HFFc6 (cell line): Measurements from ENCODE around the gene LRRK1. TPM values are rescaled to one million over a fixed set of nuclear protein-coding genes. Genes with fewer than 3 reads are reported as not detected.
A peak's percentile ranks its signal among the peaks of the same experiment; 100 is the strongest.

Experiments used
- DNase-seq: peaks from one replicate; pipeline ENCODE4 v3.0.0-alpha.2; 2018
- H3K27ac Mint-ChIP-seq: 2 replicates; pipeline ENCODE4 v1.8.0; 2020; ENCODE audit warnings: mild to moderate bottlenecking, mixed read lengths
- H3K27me3 Mint-ChIP-seq: 2 replicates; pipeline ENCODE4 v1.8.0; 2021; ENCODE audit warnings: mild to moderate bottlenecking, moderate library complexity, mixed read lengths; ENCODE audit not compliant: insufficient read depth
- H3K36me3 Mint-ChIP-seq: 2 replicates; pipeline ENCODE4 v1.8.0; 2021; ENCODE audit warnings: low read depth, mixed read lengths
- H3K4me1 Mint-ChIP-seq: 2 replicates; pipeline ENCODE4 v1.8.0; 2020; ENCODE audit warnings: low read depth, mixed read lengths
- H3K4me3 Mint-ChIP-seq: 2 replicates; pipeline ENCODE4 v1.8.0; 2020; ENCODE audit warnings: mild to moderate bottlenecking, moderate library complexity, mixed read lengths
- H3K9me3 Mint-ChIP-seq: 2 replicates; pipeline ENCODE4 v1.8.0; 2020; ENCODE audit warnings: mild to moderate bottlenecking, mixed read lengths
- total RNA-seq, 6 experiments: library from RNA; stranded (reverse); fragmentation: NEBNext Ultra II Directional; extraction: Animal tissue kit (Norgen Biotek cat#: 25700); gene quantifications; 2 replicates in 1 of 6; 3 replicates in 5 of 6; pipeline ENCODE4 v1.2.3, GENCODE V29; 2021
- TF ChIP-seq, protein P1 (sequence below): fragments of 200-600 bp; sonication (generic); IDR thresholded peaks from 2 replicates; pipeline ENCODE4 v1.5.0; 2021; ENCODE audit warnings: antibody characterized with exemption, mild to moderate bottlenecking

The LRRK1 gene
- total RNA-seq, 6 experiments from 2014 or later, result 11.4 to 14.8 (median 13.5) TPM

GRCh38 chr15:101088271-101088670, 169.1 kb downstream of the LRRK1 start:
- no peaks in the 10 kb centered on the region for H3K9me3 Mint-ChIP-seq
- H3K4me3 Mint-ChIP-seq, result no peak overlapping the region
- no peaks in the 10 kb centered on the region; the same call in 1 of the 2 replicates for H3K27me3 Mint-ChIP-seq
- no peaks in the 10 kb centered on the region for H3K36me3 Mint-ChIP-seq
- peaks cover 29% of the 10 kb centered on the region for H3K4me1 Mint-ChIP-seq
- no peak for DNase-seq
- TF ChIP-seq, protein P1, sequence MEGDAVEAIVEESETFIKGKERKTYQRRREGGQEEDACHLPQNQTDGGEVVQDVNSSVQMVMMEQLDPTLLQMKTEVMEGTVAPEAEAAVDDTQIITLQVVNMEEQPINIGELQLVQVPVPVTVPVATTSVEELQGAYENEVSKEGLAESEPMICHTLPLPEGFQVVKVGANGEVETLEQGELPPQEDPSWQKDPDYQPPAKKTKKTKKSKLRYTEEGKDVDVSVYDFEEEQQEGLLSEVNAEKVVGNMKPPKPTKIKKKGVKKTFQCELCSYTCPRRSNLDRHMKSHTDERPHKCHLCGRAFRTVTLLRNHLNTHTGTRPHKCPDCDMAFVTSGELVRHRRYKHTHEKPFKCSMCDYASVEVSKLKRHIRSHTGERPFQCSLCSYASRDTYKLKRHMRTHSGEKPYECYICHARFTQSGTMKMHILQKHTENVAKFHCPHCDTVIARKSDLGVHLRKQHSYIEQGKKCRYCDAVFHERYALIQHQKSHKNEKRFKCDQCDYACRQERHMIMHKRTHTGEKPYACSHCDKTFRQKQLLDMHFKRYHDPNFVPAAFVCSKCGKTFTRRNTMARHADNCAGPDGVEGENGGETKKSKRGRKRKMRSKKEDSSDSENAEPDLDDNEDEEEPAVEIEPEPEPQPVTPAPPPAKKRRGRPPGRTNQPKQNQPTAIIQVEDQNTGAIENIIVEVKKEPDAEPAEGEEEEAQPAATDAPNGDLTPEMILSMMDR, result no peak
- H3K27ac Mint-ChIP-seq, result no peak overlapping the region

- DNase-seq, result peak; percentile 49
- TF ChIP-seq, protein P1, result peak; percentile 100
- no peak overlapping the region; the same call in 1 of the 2 replicates for H3K27ac Mint-ChIP-seq
- H3K27me3 Mint-ChIP-seq, result no peaks in the 10 kb centered on the region; the same call in 1 of the 2 replicates
- no peak overlapping the region for H3K4me3 Mint-ChIP-seq
- no peaks in the 10 kb centered on the region for H3K36me3 Mint-ChIP-seq
- H3K4me1 Mint-ChIP-seq, result peaks cover 29% of the 10 kb centered on the region
- H3K9me3 Mint-ChIP-seq, result no peaks in the 10 kb centered on the region
Observed at GRCh38 chr15:101088788-101089578, 169.8 kb downstream of the LRRK1 start.

GRCh38 chr15:101089579-101090427, 170.6 kb downstream of the LRRK1 start:
- TF ChIP-seq, protein P1, result no peak
- Mint-ChIP-seq H3K4me1 (peaks cover 29% of the 10 kb centered on the region), H3K36me3 (no peaks in the 10 kb centered on the region), H3K27ac (peak overlapping the region; percentile 24; the same call in 1 of the 2 replicates), H3K9me3 (no peaks in the 10 kb centered on the region), H3K27me3 (no peaks in the 10 kb centered on the region; the same call in 1 of the 2 replicates), H3K4me3 (no peak overlapping the region)
- DNase-seq, result no peak

DNA sequence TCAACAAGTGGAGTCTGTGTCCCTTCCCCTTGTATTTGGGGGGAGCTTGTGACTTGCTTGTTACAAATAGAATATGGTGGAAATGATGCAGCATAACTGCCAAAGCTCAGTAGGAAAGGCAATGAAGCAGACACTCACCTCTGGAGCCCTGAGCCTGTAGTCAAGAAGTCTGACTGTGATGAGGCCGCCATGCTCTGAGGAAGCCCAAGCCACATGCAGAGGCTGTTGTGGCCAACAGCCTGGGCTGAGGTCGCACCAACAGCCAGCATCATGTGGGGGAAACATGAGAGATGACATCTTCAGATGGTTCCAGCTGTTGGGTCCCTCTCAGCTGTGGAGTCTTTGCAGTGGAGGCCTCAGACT, 171.3 kb downstream of the LRRK1 start:
- H3K9me3 Mint-ChIP-seq, result no peaks in the 10 kb centered on the region
- H3K27ac Mint-ChIP-seq, result peak overlapping the region; percentile 92
- peaks cover 29% of the 10 kb centered on the region for H3K4me1 Mint-ChIP-seq
- H3K36me3 Mint-ChIP-seq, result no peaks in the 10 kb centered on the region
- TF ChIP-seq, protein P1, result no peak
- H3K27me3 Mint-ChIP-seq, result peaks cover 2% of the 10 kb centered on the region; the same call in 1 of the 2 replicates
- no peak overlapping the region for H3K4me3 Mint-ChIP-seq
- no peak for DNase-seq

GRCh38 chr15:101091080-101092017, 172.2 kb downstream of the LRRK1 start:
- Mint-ChIP-seq H3K36me3 (no peaks in the 10 kb centered on the region), H3K4me3 (peak overlapping the region; percentile 72), H3K27me3 (peaks cover 2% of the 10 kb centered on the region; the same call in 1 of the 2 replicates), H3K9me3 (no peaks in the 10 kb centered on the region), H3K27ac (peak overlapping the region; percentile 92), H3K4me1 (peaks cover 29% of the 10 kb centered on the region)
- TF ChIP-seq, protein P1, result no peak
- peak; percentile 79 for DNase-seq
